AG20443 (cell line): ENCODE data around the gene HOXD12.

ENCODE experiments used
- DNase-seq: peaks from one replicate; pipeline ENCODE4 v3.0.0; 2012; ENCODE audit warnings: low spot score, mixed read lengths

The HOXD12 gene

GRCh38 chr2:176099728-176100546, at the start of gene HOXD12:
HOXD12 (plus strand) TSS chr2:176099795; CDS start chr2:176099802, 7 bp downstream.
- no peak for DNase-seq

GRCh38 chr2:176056406-176056805, 43.2 kb upstream of the HOXD12 start:
- DNase-seq, result no peak

GRCh38 chr2:176063958-176064357, 35.6 kb upstream of the HOXD12 start:
- DNase-seq, result no peak

- peak; percentile 41 for DNase-seq
These were observed 32.7 kb upstream of the HOXD12 start for GRCh38 chr2:176066645-176067588.

GRCh38 chr2:176067589-176068418, 31.8 kb upstream of the HOXD12 start:
- DNase-seq, result peak; percentile 49

GRCh38 chr2:176068419-176068832, 31.2 kb upstream of the HOXD12 start:
- DNase-seq, result no peak

GRCh38 chr2:176071330-176072291, 28.0 kb upstream of the HOXD12 start:
- no peak for DNase-seq

- no peak for DNase-seq
These were observed 27.3 kb upstream of the HOXD12 start for GRCh38 chr2:176072292-176072669.

- DNase-seq, result no peak
These were observed 26.4 kb upstream of the HOXD12 start for GRCh38 chr2:176072951-176073904.

- no peak for DNase-seq
These were observed 24.6 kb upstream of the HOXD12 start for GRCh38 chr2:176074919-176075425.

GRCh38 chr2:176075481-176075880, 24.1 kb upstream of the HOXD12 start:
- no peak for DNase-seq

- no peak for DNase-seq
These were observed 23.5 kb upstream of the HOXD12 start for GRCh38 chr2:176076063-176076462.

- no peak for DNase-seq
These were observed 22.8 kb upstream of the HOXD12 start for GRCh38 chr2:176076796-176077195.

- no peak for DNase-seq
These were observed 20.9 kb upstream of the HOXD12 start for GRCh38 chr2:176078541-176079284.

GRCh38 chr2:176079285-176079830, 20.2 kb upstream of the HOXD12 start:
- no peak for DNase-seq

GRCh38 chr2:176079831-176080539, 19.6 kb upstream of the HOXD12 start:
- peak; percentile 87 for DNase-seq

- DNase-seq, result no peak
These were observed 18.8 kb upstream of the HOXD12 start for GRCh38 chr2:176080540-176081375.
